ENCODE measurements around the gene TP53AIP1. TPM values are rescaled to one million over a fixed set of nuclear protein-coding genes. Genes with fewer than 3 reads are reported as not detected.

TP53AIP1 gene
- not detected in 2 replicates for total RNA-seq (2014; rRNA removed; shearing (Covaris generic))

GRCh38 chr11:128942817-128943427 lies at the start of gene TP53AIP1:
TSS of gene TP53AIP1 (minus strand) at chr11:128942871. CDS start at chr11:128937818, 5,053 bp downstream.
- no peak for DNase-seq (ENCODE audit: low spot score)

- no peak for DNase-seq (ENCODE audit: low spot score)
These were observed 45.7 kb upstream of the TP53AIP1 start for GRCh38 chr11:128988242-128988970.

GRCh38 chr11:128985880-128986279 lies 43.2 kb upstream of the TP53AIP1 start:
- no peak for DNase-seq (ENCODE audit: low spot score)

GRCh38 chr11:128983023-128983422 lies 40.4 kb upstream of the TP53AIP1 start:
- DNase-seq (ENCODE audit: low spot score), result no peak

GRCh38 chr11:128981254-128981653 lies 38.6 kb upstream of the TP53AIP1 start:
- DNase-seq (ENCODE audit: low spot score), result no peak

GRCh38 chr11:128970598-128971190 lies 28.0 kb upstream of the TP53AIP1 start:
- DNase-seq (ENCODE audit: low spot score), result no peak

GRCh38 chr11:128968916-128969315 lies 26.2 kb upstream of the TP53AIP1 start:
- no peak for DNase-seq (ENCODE audit: low spot score)

GRCh38 chr11:128967578-128967977 lies 24.9 kb upstream of the TP53AIP1 start:
- no peak for DNase-seq (ENCODE audit: low spot score)

- no peak for DNase-seq (ENCODE audit: low spot score)
These were observed 22.8 kb upstream of the TP53AIP1 start for GRCh38 chr11:128965485-128965884.

- DNase-seq (ENCODE audit: low spot score), result no peak
These were observed 21.8 kb upstream of the TP53AIP1 start for GRCh38 chr11:128964463-128964930.

GRCh38 chr11:128963744-128964325 lies 21.2 kb upstream of the TP53AIP1 start:
- DNase-seq (ENCODE audit: low spot score), result no peak

GRCh38 chr11:128962896-128963295 lies 20.2 kb upstream of the TP53AIP1 start:
- DNase-seq (ENCODE audit: low spot score), result no peak

GRCh38 chr11:128961645-128962044 lies 19.0 kb upstream of the TP53AIP1 start:
- no peak for DNase-seq (ENCODE audit: low spot score)

- DNase-seq (ENCODE audit: low spot score), result no peak
These were observed 14.5 kb upstream of the TP53AIP1 start for GRCh38 chr11:128957202-128957482.

GRCh38 chr11:128956401-128957201 lies 13.9 kb upstream of the TP53AIP1 start:
- DNase-seq (ENCODE audit: low spot score), result peak; percentile 69

GRCh38 chr11:128955636-128956035 lies 13.0 kb upstream of the TP53AIP1 start:
- no peak for DNase-seq (ENCODE audit: low spot score)

- no peak for DNase-seq (ENCODE audit: low spot score)
These were observed 10.5 kb upstream of the TP53AIP1 start for GRCh38 chr11:128953151-128953550.

GRCh38 chr11:128949791-128950454 lies 7.3 kb upstream of the TP53AIP1 start:
- DNase-seq (ENCODE audit: low spot score), result no peak

- no peak for DNase-seq (ENCODE audit: low spot score)
These were observed 5.9 kb upstream of the TP53AIP1 start for GRCh38 chr11:128948583-128948982.

- no peak for DNase-seq (ENCODE audit: low spot score)
These were observed 5.1 kb upstream of the TP53AIP1 start for GRCh38 chr11:128947773-128948172.

- DNase-seq (ENCODE audit: low spot score), result no peak
These were observed 4.0 kb upstream of the TP53AIP1 start for GRCh38 chr11:128946648-128947047.

Data from H4 (cell line).